Osteoblast (primary cell): ENCODE data around the gene EXOSC9. TPM values are rescaled to one million over a fixed set of nuclear protein-coding genes. Genes with fewer than 3 reads are reported as not detected.

ENCODE experiments used
- DNase-seq: peaks from one replicate; pipeline ENCODE4 v3.0.0; 2011; ENCODE audit warnings: low spot score, mixed read lengths; ENCODE audit not compliant: insufficient read length; ENCODE audit errors: missing footprints
- H2AFZ ChIP-seq: 2 replicates; pipeline ENCODE4 v1.6.0; 2011; ENCODE audit warnings: mild to moderate bottlenecking, low read length
- H3K27ac ChIP-seq: 2 replicates; pipeline ENCODE4 v1.5.1; 2011; ENCODE audit warnings: mild to moderate bottlenecking, low read depth, low read length, moderate library complexity
- H3K27me3 ChIP-seq: 2 replicates; pipeline ENCODE4 v1.6.0; 2012; ENCODE audit warnings: mild to moderate bottlenecking, control low read depth, inconsistent platforms, low read length, moderate library complexity; ENCODE audit not compliant: insufficient read depth
- H3K36me3 ChIP-seq: 2 replicates; pipeline ENCODE4 v1.5.1; 2011; ENCODE audit warnings: mild to moderate bottlenecking, low read length, control low read depth, moderate library complexity; ENCODE audit not compliant: insufficient read depth
- H3K4me1 ChIP-seq: 2 replicates; pipeline ENCODE4 v1.5.1; 2011; ENCODE audit warnings: mild to moderate bottlenecking, low read length, control low read depth, moderate library complexity; ENCODE audit not compliant: insufficient read depth
- H3K4me2 ChIP-seq: 2 replicates; pipeline ENCODE4 v1.6.0; 2011; ENCODE audit warnings: mild to moderate bottlenecking, low read length; ENCODE audit not compliant: insufficient read depth
- H3K4me3 ChIP-seq: fragments of 200-600 bp; sonication (generic); 3 replicates; pipeline ENCODE4 v1.5.1; 2012; ENCODE audit warnings: mild to moderate bottlenecking, low read length, inconsistent platforms; ENCODE audit not compliant: insufficient read depth
- H3K79me2 ChIP-seq: 2 replicates; pipeline ENCODE4 v1.6.0; 2012; ENCODE audit warnings: mild to moderate bottlenecking, low read length, control low read depth, inconsistent platforms; ENCODE audit not compliant: insufficient read depth
- H3K9me3 ChIP-seq: 2 replicates; pipeline ENCODE4 v1.5.1; 2011; ENCODE audit warnings: low read depth, low read length, control low read depth
- H4K20me1 ChIP-seq: 2 replicates; pipeline ENCODE4 v1.6.0; 2012; ENCODE audit warnings: mild to moderate bottlenecking, low read length, control low read depth; ENCODE audit not compliant: insufficient read depth
- total RNA-seq: library from RNA; depleted of rRNA; stranded (reverse); fragments of >200 nt; gene quantifications from 2 replicates; pipeline ENCODE4 v1.2.3, GENCODE V29; 2012
- TF ChIP-seq, protein P1 (sequence below): IDR thresholded peaks from 2 replicates; pipeline ENCODE4 v1.5.1; 2011; ENCODE audit warnings: mild to moderate bottlenecking, low read depth, low read length, moderate library complexity; ENCODE audit errors: extremely low read depth

EXOSC9 gene
- total RNA-seq, 1 donor = 30.8 TPM

GRCh38 chr4:121846662-121847061 is 45.5 kb downstream of the EXOSC9 start:
- Histone ChIP-seq H3K4me1 (no peaks in the 10 kb centered on the region), H2AFZ (no peak overlapping the region)

DNA sequence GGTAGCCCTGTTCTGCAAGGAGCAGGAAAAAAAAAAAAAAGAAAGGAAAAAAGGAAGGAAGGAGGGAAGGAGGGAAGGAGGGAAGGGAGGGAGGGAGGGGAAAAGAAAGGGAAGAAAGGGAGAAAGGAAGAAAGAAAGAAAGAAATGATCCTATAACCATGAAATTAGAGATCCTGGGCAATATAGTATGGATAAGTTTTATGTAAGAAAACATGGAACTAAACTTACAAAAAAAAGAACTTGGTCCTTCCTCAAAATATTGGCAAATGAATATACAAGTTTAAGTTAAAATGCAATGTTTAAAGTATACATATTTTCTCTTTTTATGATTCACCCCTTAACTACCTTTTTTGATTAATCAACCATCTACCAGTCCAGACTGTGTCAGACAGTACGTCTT is 50.2 kb downstream of the EXOSC9 start:
- TF ChIP-seq, protein P1, sequence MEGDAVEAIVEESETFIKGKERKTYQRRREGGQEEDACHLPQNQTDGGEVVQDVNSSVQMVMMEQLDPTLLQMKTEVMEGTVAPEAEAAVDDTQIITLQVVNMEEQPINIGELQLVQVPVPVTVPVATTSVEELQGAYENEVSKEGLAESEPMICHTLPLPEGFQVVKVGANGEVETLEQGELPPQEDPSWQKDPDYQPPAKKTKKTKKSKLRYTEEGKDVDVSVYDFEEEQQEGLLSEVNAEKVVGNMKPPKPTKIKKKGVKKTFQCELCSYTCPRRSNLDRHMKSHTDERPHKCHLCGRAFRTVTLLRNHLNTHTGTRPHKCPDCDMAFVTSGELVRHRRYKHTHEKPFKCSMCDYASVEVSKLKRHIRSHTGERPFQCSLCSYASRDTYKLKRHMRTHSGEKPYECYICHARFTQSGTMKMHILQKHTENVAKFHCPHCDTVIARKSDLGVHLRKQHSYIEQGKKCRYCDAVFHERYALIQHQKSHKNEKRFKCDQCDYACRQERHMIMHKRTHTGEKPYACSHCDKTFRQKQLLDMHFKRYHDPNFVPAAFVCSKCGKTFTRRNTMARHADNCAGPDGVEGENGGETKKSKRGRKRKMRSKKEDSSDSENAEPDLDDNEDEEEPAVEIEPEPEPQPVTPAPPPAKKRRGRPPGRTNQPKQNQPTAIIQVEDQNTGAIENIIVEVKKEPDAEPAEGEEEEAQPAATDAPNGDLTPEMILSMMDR = no peak

More at GRCh38 chr4:121846662-121847061, 45.5 kb downstream of the EXOSC9 start:
- Histone ChIP-seq H3K36me3 (peaks cover 51% of the 10 kb centered on the region), H3K27ac (no peak overlapping the region), H3K4me3 (no peak overlapping the region), H3K4me2 (no peak overlapping the region), H3K9me3 (no peaks in the 10 kb centered on the region), H4K20me1 (no peaks in the 10 kb centered on the region), H3K79me2 (no peaks in the 10 kb centered on the region), H3K27me3 (no peaks in the 10 kb centered on the region)
- DNase-seq = no peak
- TF ChIP-seq, protein P1 = no peak

DNA sequence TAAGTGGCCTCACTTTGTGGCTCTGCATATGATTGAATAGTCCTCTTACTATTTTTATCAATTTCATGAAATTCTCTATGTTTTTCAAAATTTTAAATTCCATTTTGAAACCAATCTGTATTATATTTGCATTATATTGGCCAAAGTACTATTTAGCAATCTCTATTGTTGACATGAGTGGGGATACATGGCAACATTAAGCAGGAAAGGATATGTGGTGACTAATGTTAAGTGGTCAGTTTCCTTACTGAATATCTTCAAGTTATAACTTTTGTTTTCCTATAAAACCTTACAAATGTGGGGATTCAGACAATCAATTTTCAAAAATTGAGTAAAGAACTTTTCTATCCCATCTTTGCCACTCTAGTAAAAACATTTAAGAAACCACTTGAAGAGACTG is 59.0 kb downstream of the EXOSC9 start:
- Histone ChIP-seq H3K4me3 (no peak overlapping the region), H3K27ac (no peak overlapping the region), H3K4me1 (no peaks in the 10 kb centered on the region), H3K36me3 (peaks cover 39% of the 10 kb centered on the region), H2AFZ (no peak overlapping the region), H3K9me3 (no peaks in the 10 kb centered on the region), H3K27me3 (no peaks in the 10 kb centered on the region), H4K20me1 (no peaks in the 10 kb centered on the region), H3K79me2 (no peaks in the 10 kb centered on the region), H3K4me2 (no peak overlapping the region)
- TF ChIP-seq, protein P1 = no peak
- DNase-seq = no peak

More for the DNA sequence above, 50.2 kb downstream of the EXOSC9 start:
- H2AFZ ChIP-seq = no peak overlapping the region
- no peak overlapping the region for H3K4me3 ChIP-seq
- H3K9me3 ChIP-seq = no peaks in the 10 kb centered on the region
- H3K4me2 ChIP-seq = no peak overlapping the region
- H3K4me1 ChIP-seq = no peaks in the 10 kb centered on the region
- no peaks in the 10 kb centered on the region for H4K20me1 ChIP-seq
- no peaks in the 10 kb centered on the region for H3K79me2 ChIP-seq
- peaks cover 30% of the 10 kb centered on the region for H3K36me3 ChIP-seq
- no peak overlapping the region for H3K27ac ChIP-seq
- DNase-seq = no peak
- H3K27me3 ChIP-seq = no peaks in the 10 kb centered on the region

GRCh38 chr4:121861426-121861825 is 60.3 kb downstream of the EXOSC9 start:
- TF ChIP-seq, protein P1 = no peak
- no peak overlapping the region for H3K4me2 ChIP-seq
- no peak overlapping the region for H3K27ac ChIP-seq
- no peaks in the 10 kb centered on the region for H3K4me1 ChIP-seq
- no peak overlapping the region for H2AFZ ChIP-seq
- H3K27me3 ChIP-seq = no peaks in the 10 kb centered on the region
- no peaks in the 10 kb centered on the region for H3K9me3 ChIP-seq
- no peak for DNase-seq
- no peak overlapping the region for H3K4me3 ChIP-seq
- no peaks in the 10 kb centered on the region for H4K20me1 ChIP-seq
- H3K79me2 ChIP-seq = no peaks in the 10 kb centered on the region
- H3K36me3 ChIP-seq = peaks cover 48% of the 10 kb centered on the region
